HG03045 (cell line): Measurements from ENCODE around the gene LEPROT.

Experiments used
- ATAC-seq: cut with Tn5 transposase; IDR thresholded peaks from one replicate; pipeline ENCODE4 v1.9.1; 2021; ENCODE audit warnings: mild to moderate bottlenecking, moderate library complexity; ENCODE audit not compliant: unreplicated experiment

The LEPROT gene

DNA sequence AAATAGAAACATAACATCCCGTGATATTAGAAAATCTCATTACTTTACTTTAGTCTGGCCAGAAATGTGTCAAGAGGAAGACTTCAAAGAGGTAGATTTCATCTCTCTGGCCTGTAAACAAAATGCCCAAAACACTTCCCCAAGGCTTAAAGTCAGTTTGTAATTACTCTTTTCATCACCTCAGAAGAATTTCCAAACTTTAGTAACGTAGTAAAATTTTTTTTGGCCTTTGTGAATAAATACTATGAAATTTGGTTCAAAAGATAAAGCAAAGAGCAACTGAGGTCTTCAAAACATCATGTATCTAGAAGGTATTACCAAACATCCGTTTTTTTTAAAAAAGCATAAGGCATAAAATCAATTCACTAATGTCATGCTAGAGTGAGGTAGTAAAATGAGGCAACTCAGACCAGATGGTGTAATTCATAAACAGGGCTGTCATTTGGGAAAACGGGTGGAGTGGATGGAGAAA lies 51.4 kb downstream of the LEPROT start:
- ATAC-seq, result no peak

DNA sequence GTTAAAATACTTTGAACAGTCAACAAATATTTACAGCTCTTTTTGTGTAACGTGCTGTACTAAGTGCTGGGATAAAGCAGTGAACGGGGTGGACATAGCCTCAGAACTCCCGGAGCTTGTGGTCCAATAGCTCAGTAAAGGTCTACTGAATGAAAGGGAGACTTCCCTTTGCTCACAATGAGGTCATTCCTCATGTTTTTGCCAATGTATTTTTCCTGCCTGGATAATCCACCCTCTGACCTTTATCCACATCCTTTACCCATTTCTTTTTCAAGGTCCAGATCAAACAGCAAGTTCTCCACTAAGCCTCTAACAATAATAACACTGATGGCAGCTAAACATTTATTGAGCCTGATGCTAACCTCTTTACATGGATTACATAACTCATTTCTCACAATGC lies 55.9 kb downstream of the LEPROT start:
- no peak for ATAC-seq

DNA sequence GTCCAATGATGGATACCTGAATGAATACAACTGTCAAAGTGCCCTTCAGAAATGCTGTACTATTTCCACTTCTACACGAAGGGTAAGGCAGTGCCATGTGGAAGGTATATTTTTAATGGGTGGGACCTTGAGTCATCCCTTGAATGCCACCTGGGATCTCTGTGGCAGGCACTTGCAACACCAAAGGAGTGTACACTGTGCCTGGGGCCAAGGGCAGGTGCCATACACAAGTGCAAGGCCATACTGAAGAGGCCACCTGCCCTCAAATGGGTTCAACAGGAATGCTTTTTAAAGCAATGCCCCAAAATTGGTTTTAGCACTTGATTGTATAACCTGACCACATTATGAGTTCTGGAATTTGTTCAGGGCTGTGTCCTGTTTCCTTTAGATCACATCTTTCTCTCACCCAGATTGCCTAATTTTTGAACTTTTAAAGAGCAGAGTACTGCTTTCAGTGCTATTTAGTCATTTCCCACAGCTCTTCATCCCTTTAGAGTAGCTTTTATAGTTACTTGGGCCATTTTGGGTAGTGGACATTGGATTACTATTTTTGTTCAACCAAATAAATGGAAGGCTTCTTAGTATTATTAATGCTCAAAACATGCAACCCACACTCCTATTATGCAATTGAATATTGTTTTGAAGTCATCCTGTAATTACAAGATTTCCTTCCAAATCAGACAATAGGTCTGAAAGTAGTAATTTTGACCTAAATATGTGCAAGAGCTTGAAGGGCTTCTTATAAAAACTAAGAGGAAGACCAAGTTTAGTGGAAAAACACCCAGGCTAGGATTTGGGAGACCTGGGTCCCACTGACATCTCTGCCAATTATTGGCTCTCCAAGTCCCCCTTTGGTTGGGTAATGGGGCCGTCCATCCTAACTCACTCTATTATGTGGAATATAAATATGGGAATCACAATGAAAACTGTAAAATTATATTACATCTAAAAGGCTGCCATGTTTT lies 57.2 kb downstream of the LEPROT start:
- ATAC-seq, result no peak

DNA sequence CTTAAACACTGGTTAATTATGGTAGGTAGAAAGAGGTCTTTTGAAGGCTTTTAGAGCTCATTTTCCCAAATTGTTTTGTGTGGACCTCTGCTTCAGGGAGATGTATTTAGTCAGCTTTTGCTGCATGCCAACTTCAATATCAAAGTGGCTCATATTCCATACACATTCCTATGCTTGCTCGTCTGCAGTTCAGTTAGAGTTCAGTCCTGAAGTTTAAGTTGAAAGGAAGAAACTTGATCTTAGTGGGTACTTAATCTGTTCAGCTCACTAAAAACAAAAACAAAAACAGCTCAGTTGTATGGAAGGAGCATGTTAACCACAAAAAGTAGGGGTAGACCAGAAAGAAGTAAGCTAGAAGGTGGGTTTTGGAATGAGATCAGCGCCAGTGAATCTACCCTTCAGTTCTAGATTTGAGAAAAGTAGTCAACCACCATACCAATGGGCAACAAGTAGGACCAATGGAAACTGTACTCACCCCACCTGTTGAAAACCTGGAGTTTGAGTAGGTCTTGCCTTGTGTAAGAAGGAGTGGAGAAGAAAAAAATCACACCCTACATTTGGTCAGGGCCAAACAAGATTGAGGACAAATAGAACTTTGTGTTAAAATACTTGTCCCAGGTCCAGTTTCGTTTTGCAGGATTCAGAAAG lies 58.0 kb downstream of the LEPROT start:
- no peak for ATAC-seq

DNA sequence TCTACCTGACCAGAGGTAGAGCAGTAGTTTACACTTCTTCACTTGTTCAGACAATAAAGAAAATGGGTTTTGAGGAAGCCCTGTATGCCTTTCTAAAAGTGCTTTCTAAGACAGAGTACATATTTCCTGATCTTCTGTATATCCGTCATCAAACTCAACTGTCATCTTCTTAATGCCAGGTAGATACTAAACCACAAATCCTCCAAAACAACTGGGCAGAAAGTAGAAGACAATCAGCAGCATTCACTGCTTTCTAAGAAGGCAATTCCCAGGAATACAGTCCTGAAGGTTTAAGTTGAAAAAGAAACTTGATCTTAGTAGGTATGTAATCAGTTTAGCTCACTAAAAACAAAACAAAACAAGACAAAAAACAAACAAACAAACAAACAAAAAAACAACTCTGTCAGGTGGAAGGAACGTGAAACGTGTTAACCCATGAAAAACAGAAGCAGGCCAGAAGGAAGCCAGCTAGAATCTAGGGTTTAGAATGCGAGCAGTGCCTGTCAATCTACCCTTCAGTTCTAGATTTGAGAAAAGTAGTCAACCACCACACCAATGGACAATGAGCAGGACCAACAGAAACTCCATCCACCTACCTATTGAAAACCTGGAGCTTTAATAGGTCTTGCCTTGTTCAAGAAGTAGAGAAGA lies 59.2 kb downstream of the LEPROT start:
- ATAC-seq, result no peak

DNA sequence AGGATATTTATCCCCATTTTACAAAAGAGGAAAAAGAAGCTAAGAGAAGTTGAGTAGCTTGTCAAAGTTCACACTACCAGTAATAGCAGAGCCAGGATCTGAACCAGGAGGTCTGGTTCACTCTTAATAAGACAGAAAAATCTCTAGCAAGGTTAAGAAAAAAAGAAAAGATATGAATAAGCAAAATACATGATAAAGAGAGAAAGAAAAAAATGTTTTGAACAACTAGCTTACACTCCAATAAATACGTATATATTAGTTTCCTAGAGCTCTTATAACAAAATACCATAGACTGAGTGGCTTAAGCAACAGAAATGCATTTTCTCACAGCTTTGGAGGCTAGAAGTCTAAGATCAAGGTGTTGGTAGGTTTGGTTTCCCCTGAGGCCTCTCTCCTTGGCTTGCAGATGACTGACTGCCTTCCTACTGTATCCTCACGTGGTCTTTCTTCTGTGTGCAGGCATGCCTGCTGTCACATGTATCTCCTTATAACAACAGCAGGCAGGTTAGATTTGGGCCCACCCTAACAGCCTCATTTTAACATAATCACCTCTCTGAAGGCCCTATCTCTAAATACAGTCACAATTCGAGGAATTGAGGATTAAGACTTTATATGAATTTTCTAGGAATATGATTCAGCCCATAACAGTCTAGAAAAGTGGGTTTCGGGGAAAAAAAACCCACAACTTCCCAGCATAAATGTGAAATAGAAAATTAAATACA lies 60.4 kb downstream of the LEPROT start:
- no peak for ATAC-seq

DNA sequence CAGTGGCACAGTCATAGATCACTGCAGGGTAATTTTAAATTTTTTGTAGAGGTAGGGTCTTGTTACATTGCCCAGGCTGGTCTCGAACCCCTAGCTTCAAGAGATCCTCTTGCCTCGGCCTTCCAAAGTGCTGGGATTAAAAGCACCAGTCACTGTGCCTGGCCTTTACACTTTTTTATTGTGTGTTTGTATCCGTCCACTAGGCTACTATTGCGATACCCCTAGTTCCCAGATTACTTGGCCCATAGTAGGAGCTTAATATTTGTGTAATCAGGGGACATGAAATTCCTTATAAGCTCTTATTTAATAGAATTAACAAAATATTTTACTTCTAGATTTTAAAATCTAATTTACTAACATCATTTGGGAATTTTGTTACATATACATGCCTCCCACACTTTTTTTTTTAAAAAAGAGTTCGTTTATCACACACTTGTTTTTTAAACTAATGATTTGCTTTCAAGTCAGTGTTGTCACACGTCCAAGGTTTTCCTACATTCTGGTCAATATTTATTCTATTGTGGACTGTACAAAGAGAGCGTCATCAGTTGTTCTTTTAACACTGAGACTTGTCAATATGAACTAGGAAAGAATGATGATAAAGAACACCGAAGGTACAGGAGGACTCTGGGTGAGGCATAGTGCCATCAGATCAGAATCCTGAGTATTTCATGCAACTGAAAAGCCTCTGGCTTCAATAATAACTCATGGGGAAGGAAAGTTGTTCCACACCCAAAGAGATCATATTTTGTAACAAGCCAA lies 63.7 kb downstream of the LEPROT start:
- no peak for ATAC-seq
